H9 (cell line): ENCODE data around the gene SEL1L. TPM values are rescaled to one million over a fixed set of nuclear protein-coding genes. Genes with fewer than 3 reads are reported as not detected.

Experiments
- DNase-seq: peaks from one replicate; pipeline ENCODE4 v3.0.0-alpha.2; 2017
- H2AFZ ChIP-seq: one replicate; pipeline ENCODE4 v1.6.1; 2013; ENCODE audit warnings: mild to moderate bottlenecking, low read length, control low read depth, moderate library complexity
- H2AK5ac ChIP-seq: 2 replicates; pipeline ENCODE4 v1.6.1; 2013; ENCODE audit warnings: low read length, control low read depth, mixed read lengths; ENCODE audit not compliant: insufficient read length
- H2BK120ac ChIP-seq: one replicate; pipeline ENCODE4 v1.6.1; 2013; ENCODE audit warnings: low read depth, mild to moderate bottlenecking, low read length, control low read depth, inconsistent platforms; ENCODE audit not compliant: poor library complexity, severe bottlenecking
- H2BK12ac ChIP-seq: 2 replicates; pipeline ENCODE4 v1.6.1; 2013; ENCODE audit warnings: low read length, control low read depth, mixed read lengths, low read depth; ENCODE audit not compliant: insufficient read length
- H2BK15ac ChIP-seq: 2 replicates; pipeline ENCODE4 v1.6.1; 2013; ENCODE audit warnings: low read depth, low read length, control low read depth
- H2BK20ac ChIP-seq: one replicate; pipeline ENCODE4 v1.6.1; 2013; ENCODE audit warnings: low read depth, mild to moderate bottlenecking, low read length, control low read depth, inconsistent platforms; ENCODE audit not compliant: poor library complexity, severe bottlenecking
- H2BK5ac ChIP-seq: 2 replicates; pipeline ENCODE4 v1.6.1; 2013; ENCODE audit warnings: low read length, control low read depth, mixed read lengths; ENCODE audit not compliant: insufficient read length
- H3K14ac ChIP-seq: 2 replicates; pipeline ENCODE4 v1.6.1; 2013; ENCODE audit warnings: low read length, control low read depth; ENCODE audit not compliant: insufficient read depth
- H3K18ac ChIP-seq: 2 replicates; pipeline ENCODE4 v1.6.1; 2013; ENCODE audit warnings: low read depth, mild to moderate bottlenecking, mixed read lengths, low read length, control low read depth; ENCODE audit not compliant: insufficient read length
- H3K23ac ChIP-seq: 2 replicates; pipeline ENCODE4 v1.6.1; 2013; ENCODE audit warnings: low read length, control low read depth, mixed read lengths, low read depth; ENCODE audit not compliant: insufficient read length
- H3K23me2 ChIP-seq: 2 replicates; pipeline ENCODE4 v1.6.1; 2013; ENCODE audit warnings: low read depth, mild to moderate bottlenecking, mixed read lengths, low read length, control low read depth; ENCODE audit not compliant: insufficient read length, poor library complexity, severe bottlenecking
- H3K27ac ChIP-seq: 2 replicates; pipeline ENCODE4 v1.5.1; 2013; ENCODE audit warnings: low read length, control low read depth, mixed read lengths, low read depth; ENCODE audit not compliant: insufficient read length
- H3K27me3 ChIP-seq: 2 replicates; pipeline ENCODE4 v1.6.1; 2013; ENCODE audit warnings: low read length, control low read depth, inconsistent platforms; ENCODE audit not compliant: insufficient read depth
- H3K4ac ChIP-seq: 2 replicates; pipeline ENCODE4 v1.6.1; 2013; ENCODE audit warnings: low read depth, mild to moderate bottlenecking, control low read depth, inconsistent platforms, low read length, moderate library complexity
- H3K4me1 ChIP-seq: 2 replicates; pipeline ENCODE4 v1.6.1; 2013; ENCODE audit warnings: low read length, control low read depth, inconsistent platforms; ENCODE audit not compliant: insufficient read depth
- H3K4me2 ChIP-seq: 2 replicates; pipeline ENCODE4 v1.6.1; 2013; ENCODE audit warnings: low read length, control low read depth, mixed read lengths; ENCODE audit not compliant: insufficient read length, insufficient read depth
- H3K56ac ChIP-seq: 2 replicates; pipeline ENCODE4 v1.6.1; 2013; ENCODE audit warnings: low read depth, mild to moderate bottlenecking, mixed read lengths, low read length, control low read depth; ENCODE audit not compliant: insufficient read length
- H3K79me1 ChIP-seq: 2 replicates; pipeline ENCODE4 v1.6.1; 2013; ENCODE audit warnings: low read depth, mild to moderate bottlenecking, moderate library complexity, low read length, control low read depth, inconsistent platforms; ENCODE audit not compliant: insufficient read depth, poor library complexity, severe bottlenecking
- H3K79me2 ChIP-seq: 2 replicates; pipeline ENCODE4 v1.6.1; 2013; ENCODE audit warnings: low read length, control low read depth, inconsistent platforms; ENCODE audit not compliant: insufficient read depth
- H3K9ac ChIP-seq: 2 replicates; pipeline ENCODE4 v1.6.1; 2013; ENCODE audit warnings: low read length, control low read depth, mixed read lengths; ENCODE audit not compliant: insufficient read length; ENCODE audit errors: extremely low read depth
- H3K9me3 ChIP-seq: one replicate; pipeline ENCODE4 v1.6.1; 2013; ENCODE audit warnings: low read depth, low read length, inconsistent platforms; ENCODE audit not compliant: control insufficient read depth
- H3T11ph ChIP-seq: one replicate; pipeline ENCODE4 v1.6.1; 2013; ENCODE audit warnings: mild to moderate bottlenecking, low read length, control low read depth, inconsistent platforms
- H4K20me1 ChIP-seq: one replicate; pipeline ENCODE4 v1.6.1; 2013; ENCODE audit not compliant: control insufficient read depth, insufficient read length, insufficient read depth
- H4K5ac ChIP-seq: 2 replicates; pipeline ENCODE4 v1.6.1; 2013; ENCODE audit warnings: low read depth, mild to moderate bottlenecking, mixed read lengths, low read length, control low read depth; ENCODE audit not compliant: insufficient read length
- H4K8ac ChIP-seq: replicated peaks from 2 replicates; pipeline ENCODE4 v1.6.1; 2013; ENCODE audit warnings: low read length, control low read depth, mixed read lengths, low read depth; ENCODE audit not compliant: insufficient read length
- H4K91ac ChIP-seq: 2 replicates; pipeline ENCODE4 v1.6.1; 2013; ENCODE audit warnings: low read depth, mild to moderate bottlenecking, moderate library complexity, mixed read lengths, low read length, control low read depth; ENCODE audit not compliant: insufficient read length
- H3K27ac Mint-ChIP-seq, 3 experiments: 2 replicates in 2 of 3; 3 replicates in 1 of 3; pipeline ENCODE4 v1.8.0; 2020 to 2021; ENCODE audit warnings: mixed read lengths in 3 of 3, mild to moderate bottlenecking in 1 of 3, moderate library complexity in 1 of 3
- H3K27me3 Mint-ChIP-seq: 2 replicates; pipeline ENCODE4 v1.8.0; 2021; ENCODE audit warnings: low read depth, mild to moderate bottlenecking, moderate library complexity, mixed read lengths
- H3K36me3 Mint-ChIP-seq, 3 experiments: 2 replicates in 2 of 3; 3 replicates in 1 of 3; pipeline ENCODE4 v1.8.0; 2020 to 2021; ENCODE audit warnings: low read depth in 3 of 3, mixed read lengths in 3 of 3; ENCODE audit not compliant: insufficient read depth in 1 of 3
- H3K4me1 Mint-ChIP-seq, 2 experiments: 2 replicates each; pipeline ENCODE4 v1.8.0; 2020; ENCODE audit warnings: mixed read lengths in 2 of 2
- H3K4me3 Mint-ChIP-seq, 2 experiments: 2 replicates in 1 of 2; 3 replicates in 1 of 2; pipeline ENCODE4 v1.8.0; 2020 to 2021; ENCODE audit warnings: mild to moderate bottlenecking in 2 of 2, mixed read lengths in 2 of 2, moderate library complexity in 1 of 2
- H3K9me3 Mint-ChIP-seq, 2 experiments: 2 replicates in 1 of 2; 3 replicates in 1 of 2; pipeline ENCODE4 v1.8.0; 2020; ENCODE audit warnings: mild to moderate bottlenecking in 2 of 2, mixed read lengths in 2 of 2, moderate library complexity in 1 of 2
- CTCF ChIP-seq: fragments of 200-600 bp; sonication (generic); conservative IDR thresholded peaks from 3 replicates; pipeline ENCODE4 v1.8.0; 2021; ENCODE audit warnings: antibody characterized with exemption, mild to moderate bottlenecking
- WGBS: extraction: QIAGEN DNeasy Blood & Tissue Kit; methylation state at CpG from one replicate; pipeline ENCODE4 v1.1.7; 2013; ENCODE audit warnings: missing lambda C conversion rate, low lambda C conversion rate, mixed read lengths; ENCODE audit not compliant: insufficient read length; ENCODE audit errors: extremely low coverage; 5-methylcytosine and 5-hydroxymethylcytosine counted together
- total RNA-seq: library from RNA; stranded (reverse); gene quantifications from 2 replicates; pipeline ENCODE4 v1.2.1, GENCODE V29; 2021

Gene SEL1L
- total RNA-seq, 1 experiment from 2014 or later, result 27.5 TPM

- Histone ChIP-seq H4K5ac (no peak overlapping the region), H3K4me1 (peaks cover 5% of the 10 kb centered on the region; the same call in 1 of the 2 replicates), H4K20me1 (no peaks in the 10 kb centered on the region), H2BK20ac (no peak overlapping the region), H3K4me2 (no peak overlapping the region), H3K23ac (no peak overlapping the region), H3K9me3 (no peaks in the 10 kb centered on the region), H2BK5ac (no peak overlapping the region), H3K56ac (no peak overlapping the region), H3K9ac (no peak overlapping the region), H3K23me2 (no peaks in the 10 kb centered on the region), H3K27me3 (no peaks in the 10 kb centered on the region), H4K91ac (no peak overlapping the region), H2BK12ac (no peak overlapping the region), H3K14ac (no peak overlapping the region), H2AFZ (no peak overlapping the region), H2BK120ac (no peak overlapping the region), H4K8ac (no peak overlapping the region), H3K4ac (no peak overlapping the region), H2BK15ac (no peak overlapping the region), H3K18ac (no peak overlapping the region), H3K27ac (no peak overlapping the region), H3K79me1 (no peaks in the 10 kb centered on the region), H2AK5ac (no peak overlapping the region), H3K79me2 (no peaks in the 10 kb centered on the region), H3T11ph (no peak overlapping the region)
- peaks cover 7% of the 10 kb centered on the region for H3K27me3 Mint-ChIP-seq
- H3K4me3 Mint-ChIP-seq, result no peak overlapping the region
- no peak overlapping the region for H3K27ac Mint-ChIP-seq
- DNase-seq, result no peak
- peaks cover 3 to 8% of the 10 kb centered on the region in 2 experiments for H3K9me3 Mint-ChIP-seq
- peaks cover 0 to 2% (median 0%) of the 10 kb centered on the region in 3 experiments; a peak in 1 of 7 replicates for H3K36me3 Mint-ChIP-seq
- peaks cover 21 to 22% of the 10 kb centered on the region in 2 experiments for H3K4me1 Mint-ChIP-seq
- WGBS, result no CpG with 5 or more reads among the region's 3 CpGs
- no peak for TF ChIP-seq CTCF
Observed at GRCh38 chr14:81447021-81447764, 86.5 kb downstream of the SEL1L start.
